Measurements from ENCODE around the gene AKNA. TPM values are rescaled to one million over a fixed set of nuclear protein-coding genes. Genes with fewer than 3 reads are reported as not detected.

AKNA gene
- total and polyA plus RNA-seq, 2 of the 8 experiments (the other 6 are each of a cell fraction or from before 2014, with no cell fraction given): 21.0 to 27.4 TPM

DNA sequence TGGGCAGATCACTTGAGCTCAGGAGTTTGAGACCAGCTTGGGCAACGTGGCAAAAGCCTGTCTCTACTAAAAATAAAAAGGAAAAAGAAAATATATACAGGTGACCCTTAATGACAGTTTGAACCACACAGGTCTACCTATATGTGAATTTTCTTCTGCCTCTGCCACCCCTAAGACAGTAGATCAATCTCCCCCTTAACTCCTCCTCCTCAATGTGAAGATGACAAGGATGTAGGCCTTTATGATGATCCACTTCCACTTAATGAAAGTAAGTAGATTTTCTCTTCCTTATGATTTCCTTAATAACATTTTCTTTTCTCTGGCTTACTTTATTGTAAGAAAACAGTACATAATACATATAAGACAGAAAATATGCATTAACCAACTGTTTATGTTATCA lies 3.4 kb downstream of the AKNA start:
- H2BK12ac ChIP-seq (ENCODE audit: low read depth, low read length): no peak overlapping the region
- H3K36me3 ChIP-seq (ENCODE audit: control insufficient read depth in 2 of 4, insufficient read depth in 4 of 4, low read length in 3 of 4): peaks cover 0 to 3% (median 2%) of the 10 kb centered on the region in 4 experiments; a peak in 3 of 8 replicates
- no peak overlapping the region for H3K9ac ChIP-seq (replicated peaks in 1 of 4; ENCODE audit: extremely low read depth in 1 of 4, low read depth in 3 of 4, low read length in 3 of 4)
- no peaks in the 10 kb centered on the region for H3K9me3 ChIP-seq (ENCODE audit: insufficient read depth in 2 of 2, low read depth in 1 of 2, low read length in 1 of 2)
- H2AK5ac ChIP-seq (ENCODE audit: low read depth, low read length): no peak overlapping the region
- no peak overlapping the region for H3K18ac ChIP-seq (ENCODE audit: extremely low read depth, low read length)
- H3K4ac ChIP-seq (replicated peaks; ENCODE audit: insufficient read length, low read depth, low read length): no peak overlapping the region
- H3K27ac ChIP-seq (ENCODE audit: low read depth, low read length): no peak overlapping the region
- no peak overlapping the region for H3K4me2 ChIP-seq (ENCODE audit: insufficient read depth in 1 of 2, low read depth in 2 of 2, low read length in 2 of 2)
- WGBS, 2 experiments (ENCODE audit: extremely low coverage in 1 of 2, insufficient coverage in 1 of 2, insufficient read length in 1 of 2, insufficient replicate concordance in 2 of 2, low coverage in 1 of 2, low lambda C conversion rate in 2 of 2, missing lambda C conversion rate in 1 of 2): 42% methylated on average over 1 of the region's 1 CpG; no CpG with 5 or more reads in 1 of the 2 experiments
- H2BK20ac ChIP-seq (ENCODE audit: low read length): no peak overlapping the region
- no peaks in the 10 kb centered on the region for H4K20me1 ChIP-seq (replicated peaks in 1 of 2; ENCODE audit: control insufficient read depth in 1 of 2, insufficient read depth in 2 of 2, low read length in 2 of 2)
- no peak overlapping the region for H2AFZ ChIP-seq (ENCODE audit: low read length)
- no peak overlapping the region for H3K14ac ChIP-seq (ENCODE audit: insufficient read length)
- peaks cover 0 to 2% of the 10 kb centered on the region in 2 experiments; a peak in 1 of 4 replicates for H3K79me2 ChIP-seq (ENCODE audit: control insufficient read depth in 1 of 2, insufficient read depth in 2 of 2, low read length in 2 of 2)
- ChIA-PET POLR2A (ENCODE audit: partially characterized antibody) (interaction anchor here (1.2 to 10.9 kb wide), 6 partner anchors 8 to 52 kb away, joined by 3 to 67 read pairs (median 6); no protein-coding TSS in a partner anchor), CTCF (ENCODE audit: partially characterized antibody) (interaction anchor here (0.8 to 1.6 kb wide), 7 partner anchors 11 to 239 kb away, joined by 3 to 5 read pairs (median 4); no protein-coding TSS in a partner anchor)
- no peak overlapping the region for H4K8ac ChIP-seq (ENCODE audit: extremely low read depth, insufficient read depth, low read length)
- H4K5ac ChIP-seq (ENCODE audit: insufficient read length, low read depth, low read length): no peak overlapping the region
- H3K27me3 ChIP-seq (replicated peaks in 1 of 4; ENCODE audit: control insufficient read depth in 3 of 4, extremely low read depth in 1 of 4, insufficient read depth in 3 of 4, low read length in 3 of 4): no peaks in the 10 kb centered on the region; a peak in 1 of 7 replicates
- peaks cover 3% of the 10 kb centered on the region; the same call in 1 of the 2 replicates for H3K79me1 ChIP-seq (ENCODE audit: low read depth, low read length)
- no peak overlapping the region for H3K56ac ChIP-seq (replicated peaks; ENCODE audit: insufficient read length, low read depth, low read length)
- no peak overlapping the region for H2BK5ac ChIP-seq (ENCODE audit: low read depth, low read length)
- H3K23ac ChIP-seq (ENCODE audit: insufficient read length): no peak overlapping the region
- FAIRE-seq: no peak
- H4K91ac ChIP-seq (replicated peaks; ENCODE audit: insufficient read length, low read length): no peak overlapping the region
- peaks cover 19 to 48% (median 39%) of the 10 kb centered on the region in 4 experiments for H3K4me1 ChIP-seq (replicated peaks in 1 of 4; ENCODE audit: control insufficient read depth in 3 of 4, insufficient read depth in 4 of 4, low read length in 3 of 4)
- H2BK120ac ChIP-seq (replicated peaks; ENCODE audit: low read depth, low read length): no peak overlapping the region
- H3K4me3 ChIP-seq (ENCODE audit: extremely low read depth in 1 of 4, insufficient read depth in 2 of 4, low read depth in 3 of 4, low read length in 4 of 4): no peak overlapping the region
- H3K23me2 ChIP-seq (ENCODE audit: low read depth, low read length): no peaks in the 10 kb centered on the region
- DNase-seq (ENCODE audit: low read depth in 1 of 2, low spot score in 2 of 2): no peak
- no peak overlapping the region for H2BK15ac ChIP-seq (ENCODE audit: low read length)
- TF ChIP-seq TCF12 (IDR thresholded peaks at IDR 0.05; ENCODE audit: low read depth, low read length): no peak
- TF ChIP-seq TAF7 (optimal IDR thresholded peaks at IDR 0.05; ENCODE audit: borderline replicate concordance, low read depth, low read length): no peak
- TF ChIP-seq, protein P1, sequence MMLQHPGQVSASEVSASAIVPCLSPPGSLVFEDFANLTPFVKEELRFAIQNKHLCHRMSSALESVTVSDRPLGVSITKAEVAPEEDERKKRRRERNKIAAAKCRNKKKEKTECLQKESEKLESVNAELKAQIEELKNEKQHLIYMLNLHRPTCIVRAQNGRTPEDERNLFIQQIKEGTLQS (IDR thresholded peaks at IDR 0.05; ENCODE audit: insufficient read depth, low read depth, low read length): no peak
- TF ChIP-seq SP1 (IDR thresholded peaks at IDR 0.05; ENCODE audit: low read depth, low read length): no peak
- TF ChIP-seq KDM1A (IDR thresholded peaks at IDR 0.05; ENCODE audit: borderline replicate concordance, low read length): no peak
- no peak for TF ChIP-seq JUN (IDR thresholded peaks at IDR 0.05; ENCODE audit: low read depth, low read length)
- no peak for TF ChIP-seq CBX5 (IDR thresholded peaks at IDR 0.05; ENCODE audit: low read depth, low read length)
- TF ChIP-seq RBBP5 (IDR thresholded peaks at IDR 0.05; ENCODE audit: borderline replicate concordance, low read depth, low read length): no peak
- TF ChIP-seq, protein P2, sequence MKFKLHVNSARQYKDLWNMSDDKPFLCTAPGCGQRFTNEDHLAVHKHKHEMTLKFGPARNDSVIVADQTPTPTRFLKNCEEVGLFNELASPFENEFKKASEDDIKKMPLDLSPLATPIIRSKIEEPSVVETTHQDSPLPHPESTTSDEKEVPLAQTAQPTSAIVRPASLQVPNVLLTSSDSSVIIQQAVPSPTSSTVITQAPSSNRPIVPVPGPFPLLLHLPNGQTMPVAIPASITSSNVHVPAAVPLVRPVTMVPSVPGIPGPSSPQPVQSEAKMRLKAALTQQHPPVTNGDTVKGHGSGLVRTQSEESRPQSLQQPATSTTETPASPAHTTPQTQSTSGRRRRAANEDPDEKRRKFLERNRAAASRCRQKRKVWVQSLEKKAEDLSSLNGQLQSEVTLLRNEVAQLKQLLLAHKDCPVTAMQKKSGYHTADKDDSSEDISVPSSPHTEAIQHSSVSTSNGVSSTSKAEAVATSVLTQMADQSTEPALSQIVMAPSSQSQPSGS (IDR thresholded peaks at IDR 0.05; ENCODE audit: low read length): no peak
- TF ChIP-seq KDM4A (IDR thresholded peaks at IDR 0.05; ENCODE audit: low read depth, low read length, severe bottlenecking): no peak
